Measurements from ENCODE around the gene CMIP. TPM values are rescaled to one million over a fixed set of nuclear protein-coding genes. Genes with fewer than 3 reads are reported as not detected.

CMIP gene
- total RNA-seq, 1 experiment from 2014 or later = 48.2 TPM

DNA sequence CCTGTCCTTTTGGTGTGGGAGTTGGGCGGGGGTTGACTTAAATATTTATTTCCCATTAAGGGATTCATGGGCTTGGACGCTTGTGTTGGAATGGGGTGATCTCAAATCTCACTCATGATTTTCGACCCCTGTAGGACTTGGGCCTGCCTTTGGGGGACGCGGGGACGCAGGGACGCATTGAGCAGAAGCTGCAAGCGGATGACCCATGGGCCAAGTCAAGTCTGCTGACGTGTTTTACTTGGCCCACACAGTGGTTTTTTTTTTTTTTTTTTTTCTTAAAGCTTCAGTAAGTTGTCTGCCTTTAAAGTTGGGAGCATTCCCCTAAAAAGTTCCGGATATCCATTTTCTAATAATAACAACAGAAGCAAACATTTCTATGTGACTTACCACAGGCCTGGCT lies 28.9 kb downstream of the CMIP start:
- no peak overlapping the region for H2BK5ac ChIP-seq (ENCODE audit: insufficient read length, low read length)
- H2BK20ac ChIP-seq (ENCODE audit: low read depth, low read length, poor library complexity, severe bottlenecking) = no peak overlapping the region
- no CpG with 5 or more reads among the region's 10 CpGs for WGBS (ENCODE audit: extremely low coverage, insufficient read length, low lambda C conversion rate)
- no peak for DNase-seq
- H2AFZ ChIP-seq (ENCODE audit: low read length) = no peak overlapping the region
- TF ChIP-seq, protein P1, sequence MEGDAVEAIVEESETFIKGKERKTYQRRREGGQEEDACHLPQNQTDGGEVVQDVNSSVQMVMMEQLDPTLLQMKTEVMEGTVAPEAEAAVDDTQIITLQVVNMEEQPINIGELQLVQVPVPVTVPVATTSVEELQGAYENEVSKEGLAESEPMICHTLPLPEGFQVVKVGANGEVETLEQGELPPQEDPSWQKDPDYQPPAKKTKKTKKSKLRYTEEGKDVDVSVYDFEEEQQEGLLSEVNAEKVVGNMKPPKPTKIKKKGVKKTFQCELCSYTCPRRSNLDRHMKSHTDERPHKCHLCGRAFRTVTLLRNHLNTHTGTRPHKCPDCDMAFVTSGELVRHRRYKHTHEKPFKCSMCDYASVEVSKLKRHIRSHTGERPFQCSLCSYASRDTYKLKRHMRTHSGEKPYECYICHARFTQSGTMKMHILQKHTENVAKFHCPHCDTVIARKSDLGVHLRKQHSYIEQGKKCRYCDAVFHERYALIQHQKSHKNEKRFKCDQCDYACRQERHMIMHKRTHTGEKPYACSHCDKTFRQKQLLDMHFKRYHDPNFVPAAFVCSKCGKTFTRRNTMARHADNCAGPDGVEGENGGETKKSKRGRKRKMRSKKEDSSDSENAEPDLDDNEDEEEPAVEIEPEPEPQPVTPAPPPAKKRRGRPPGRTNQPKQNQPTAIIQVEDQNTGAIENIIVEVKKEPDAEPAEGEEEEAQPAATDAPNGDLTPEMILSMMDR (conservative IDR thresholded peaks at IDR 0.05) = no peak
- Mint-ChIP-seq H3K36me3 (ENCODE audit: insufficient read depth in 1 of 3, low read depth in 3 of 3) (peaks cover 17 to 30% (median 28%) of the 10 kb centered on the region in 3 experiments), H3K9me3 (no peaks in the 10 kb centered on the region), H3K27ac (peak overlapping the region in 2 of 3 experiments; percentile 61 to 72; a peak in 2 of 7 replicates), H3K4me1 (peaks cover 35 to 43% of the 10 kb centered on the region in 2 experiments), H3K4me3 (no peak overlapping the region), H3K27me3 (ENCODE audit: low read depth) (no peaks in the 10 kb centered on the region)
- no peaks in the 10 kb centered on the region for H3K27me3 ChIP-seq (ENCODE audit: insufficient read depth, low read length)
- no peaks in the 10 kb centered on the region for H3K23me2 ChIP-seq (ENCODE audit: insufficient read length, low read depth, low read length, poor library complexity, severe bottlenecking)
- H2BK15ac ChIP-seq (ENCODE audit: low read depth, low read length) = no peak overlapping the region
- no peaks in the 10 kb centered on the region; the same call in 1 of the 2 replicates for H3K4me1 ChIP-seq (ENCODE audit: insufficient read depth, low read length)
- no peak overlapping the region for H2AK5ac ChIP-seq (ENCODE audit: insufficient read length, low read length)
- peaks cover 9% of the 10 kb centered on the region; the same call in 1 of the 2 replicates for H3K79me2 ChIP-seq (ENCODE audit: insufficient read depth, low read length)
- peaks cover 4% of the 10 kb centered on the region for H3K79me1 ChIP-seq (ENCODE audit: insufficient read depth, low read depth, low read length, poor library complexity, severe bottlenecking)
- H3K23ac ChIP-seq (ENCODE audit: insufficient read length, low read depth, low read length) = no peak overlapping the region
- no peaks in the 10 kb centered on the region for H3K9me3 ChIP-seq (ENCODE audit: control insufficient read depth, low read depth, low read length)
- H3K18ac ChIP-seq (ENCODE audit: insufficient read length, low read depth, low read length) = no peak overlapping the region
- no peak overlapping the region for H3K56ac ChIP-seq (ENCODE audit: insufficient read length, low read depth, low read length)
- no peak overlapping the region for H2BK120ac ChIP-seq (ENCODE audit: low read depth, low read length, poor library complexity, severe bottlenecking)
- H3K4ac ChIP-seq (ENCODE audit: low read depth, low read length) = no peak overlapping the region
- H4K91ac ChIP-seq (ENCODE audit: insufficient read length, low read depth, low read length) = no peak overlapping the region
- no peak overlapping the region for H3K9ac ChIP-seq (ENCODE audit: extremely low read depth, insufficient read length, low read length)
- peaks cover 4% of the 10 kb centered on the region for H4K20me1 ChIP-seq (ENCODE audit: control insufficient read depth, insufficient read depth, insufficient read length)
- no peak overlapping the region for H2BK12ac ChIP-seq (ENCODE audit: insufficient read length, low read depth, low read length)
- no peak overlapping the region for H3K27ac ChIP-seq (ENCODE audit: insufficient read length, low read depth, low read length)
- H4K5ac ChIP-seq (ENCODE audit: insufficient read length, low read depth, low read length) = no peak overlapping the region
- no peak overlapping the region for H3T11ph ChIP-seq (ENCODE audit: low read length)
- H3K4me2 ChIP-seq (ENCODE audit: insufficient read depth, insufficient read length, low read length) = no peak overlapping the region
- H3K14ac ChIP-seq (ENCODE audit: insufficient read depth, low read length) = no peak overlapping the region
- H4K8ac ChIP-seq (replicated peaks; ENCODE audit: insufficient read length, low read depth, low read length) = no peak overlapping the region

All from H9 (cell line).